Measurements from ENCODE around the gene DLX5.
A peak's percentile ranks its signal among the peaks of the same experiment; 100 is the strongest.

Gene DLX5

GRCh38 chr7:97005183-97006054 is 19.2 kb downstream of the DLX5 start, which contains the start of gene DLX6:
Gene DLX6 (plus strand): TSS chr7:97005553. CDS start chr7:97005978, 425 bp downstream.
- DNase-seq: peak; percentile 85 to 94

GRCh38 chr7:97004247-97005182 is 20.1 kb downstream of the DLX5 start:
- no peak for DNase-seq

- DNase-seq: peak in 1 of 2 experiments; percentile 35
These were observed 21.1 kb downstream of the DLX5 start for GRCh38 chr7:97003262-97004246.

GRCh38 chr7:97002555-97003261 is 21.9 kb downstream of the DLX5 start:
- DNase-seq: no peak

- no peak for DNase-seq
These were observed 22.7 kb downstream of the DLX5 start for GRCh38 chr7:97001656-97002554.

GRCh38 chr7:97001221-97001620 is 23.4 kb downstream of the DLX5 start:
- DNase-seq: no peak

- DNase-seq: peak in 1 of 2 experiments; percentile 58
These were observed 25.9 kb downstream of the DLX5 start for GRCh38 chr7:96998744-96999143.

GRCh38 chr7:96998333-96998732 is 26.3 kb downstream of the DLX5 start:
- DNase-seq: no peak

- DNase-seq: peak in 1 of 2 experiments; percentile 22
These were observed 27.1 kb downstream of the DLX5 start for GRCh38 chr7:96997512-96998032.

GRCh38 chr7:96996958-96997511 is 27.6 kb downstream of the DLX5 start:
- DNase-seq: no peak

- peak; percentile 34 to 58 for DNase-seq
These were observed 28.3 kb downstream of the DLX5 start for GRCh38 chr7:96996111-96996957.

- peak in 1 of 2 experiments; percentile 30 for DNase-seq
These were observed 29.1 kb downstream of the DLX5 start for GRCh38 chr7:96995406-96996110.

- DNase-seq: no peak
These were observed 30.7 kb downstream of the DLX5 start for GRCh38 chr7:96993980-96994379.

- DNase-seq: no peak
These were observed 31.4 kb downstream of the DLX5 start for GRCh38 chr7:96993094-96993865.

GRCh38 chr7:96992192-96993005 is 32.2 kb downstream of the DLX5 start:
- no peak for DNase-seq

- no peak for DNase-seq
These were observed 33.0 kb downstream of the DLX5 start for GRCh38 chr7:96991546-96992191.
